ENCODE results near the gene ARPC1A. TPM values are rescaled to one million over a fixed set of nuclear protein-coding genes. Genes with fewer than 3 reads are reported as not detected.

The ARPC1A gene
- total and polyA plus RNA-seq, 2 of the 8 experiments (the other 6 are each of a cell fraction or from before 2014, with no cell fraction given) = 123 to 155 TPM

GRCh38 chr7:99314504-99314903 lies 11.2 kb upstream of the ARPC1A start (continued):
- TF ChIP-seq, protein P1, sequence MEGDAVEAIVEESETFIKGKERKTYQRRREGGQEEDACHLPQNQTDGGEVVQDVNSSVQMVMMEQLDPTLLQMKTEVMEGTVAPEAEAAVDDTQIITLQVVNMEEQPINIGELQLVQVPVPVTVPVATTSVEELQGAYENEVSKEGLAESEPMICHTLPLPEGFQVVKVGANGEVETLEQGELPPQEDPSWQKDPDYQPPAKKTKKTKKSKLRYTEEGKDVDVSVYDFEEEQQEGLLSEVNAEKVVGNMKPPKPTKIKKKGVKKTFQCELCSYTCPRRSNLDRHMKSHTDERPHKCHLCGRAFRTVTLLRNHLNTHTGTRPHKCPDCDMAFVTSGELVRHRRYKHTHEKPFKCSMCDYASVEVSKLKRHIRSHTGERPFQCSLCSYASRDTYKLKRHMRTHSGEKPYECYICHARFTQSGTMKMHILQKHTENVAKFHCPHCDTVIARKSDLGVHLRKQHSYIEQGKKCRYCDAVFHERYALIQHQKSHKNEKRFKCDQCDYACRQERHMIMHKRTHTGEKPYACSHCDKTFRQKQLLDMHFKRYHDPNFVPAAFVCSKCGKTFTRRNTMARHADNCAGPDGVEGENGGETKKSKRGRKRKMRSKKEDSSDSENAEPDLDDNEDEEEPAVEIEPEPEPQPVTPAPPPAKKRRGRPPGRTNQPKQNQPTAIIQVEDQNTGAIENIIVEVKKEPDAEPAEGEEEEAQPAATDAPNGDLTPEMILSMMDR (IDR thresholded peaks at IDR 0.05; ENCODE audit: control extremely low read depth in 1 of 3, insufficient read depth in 1 of 3, low read depth in 1 of 3, low read length in 3 of 3) = no peak
- TF ChIP-seq SP2 (IDR thresholded peaks at IDR 0.05; ENCODE audit: low read length) = no peak
